GM20000 (cell line): ENCODE measurements around the gene LIM2.

Experiments used
- DNase-seq: peaks from one replicate; pipeline ENCODE4 v3.0.0; 2012; ENCODE audit warnings: low spot score
- CTCF ChIP-seq: IDR thresholded peaks from 2 replicates; pipeline ENCODE4 v1.5.1; 2012; ENCODE audit warnings: mild to moderate bottlenecking, control low read depth; ENCODE audit errors: extremely low read depth, missing control alignments

The LIM2 gene

GRCh38 chr19:51387924-51388389 is at the start of gene LIM2:
Gene LIM2 (minus strand): TSS chr19:51387974. CDS start chr19:51387443, 531 bp downstream.
- no peak for TF ChIP-seq CTCF

GRCh38 chr19:51434456-51434855 is 46.7 kb upstream of the LIM2 start:
- no peak for TF ChIP-seq CTCF
- DNase-seq = no peak

More at GRCh38 chr19:51387924-51388389, at the start of gene LIM2:
- DNase-seq = no peak

GRCh38 chr19:51433043-51433442 is 45.3 kb upstream of the LIM2 start:
- TF ChIP-seq CTCF = no peak
- no peak for DNase-seq

GRCh38 chr19:51431124-51431523 is 43.4 kb upstream of the LIM2 start:
- TF ChIP-seq CTCF = no peak

GRCh38 chr19:51430221-51430620 is 42.4 kb upstream of the LIM2 start:
- DNase-seq = no peak
- no peak for TF ChIP-seq CTCF

More at GRCh38 chr19:51431124-51431523, 43.4 kb upstream of the LIM2 start:
- no peak for DNase-seq

GRCh38 chr19:51427201-51427600 is 39.4 kb upstream of the LIM2 start:
- DNase-seq = no peak

GRCh38 chr19:51422053-51422448 is 34.3 kb upstream of the LIM2 start:
- DNase-seq = peak; percentile 84
- peak; percentile 77 for TF ChIP-seq CTCF

More at GRCh38 chr19:51427201-51427600, 39.4 kb upstream of the LIM2 start:
- TF ChIP-seq CTCF = no peak
